Natural killer cell (primary cell): Measurements from ENCODE around the gene RIMBP2. TPM values are rescaled to one million over a fixed set of nuclear protein-coding genes. Genes with fewer than 3 reads are reported as not detected.
"Not testable (repeated sequence)": the region's sequence is repeated elsewhere in the genome, so short reads cannot be mapped to it uniquely, and the experiment has no call there.

ENCODE experiments used
- ATAC-seq, 3 donors: fragments of 150-1000 bp in 2 of 3; fragments of 200-7000 bp in 1 of 3; cut with Tn5 transposase; 1 replicate in 1 of 3; 2 replicates in 2 of 3; pipeline ENCODE4 v1.10.0; 2021; ENCODE audit warnings: mild to moderate bottlenecking in 2 of 3, moderate library complexity in 2 of 3
- DNase-seq, 2 donors: peaks; one replicate each; pipeline versions ENCODE4 v3.0.0 to v3.0.0-alpha.2; 2013 to 2021; ENCODE audit warnings: mixed read lengths in 1 of 2
- H3K27ac ChIP-seq: one replicate; pipeline ENCODE4 v1.5.1; 2013; ENCODE audit warnings: mild to moderate bottlenecking, low read length
- H3K27me3 ChIP-seq: one replicate; pipeline ENCODE4 v1.6.1; 2013; ENCODE audit warnings: low read length; ENCODE audit not compliant: control insufficient read depth, insufficient read depth
- H3K36me3 ChIP-seq: one replicate; pipeline ENCODE4 v1.6.1; 2013; ENCODE audit warnings: low read length; ENCODE audit not compliant: control insufficient read depth, insufficient read depth
- H3K4me1 ChIP-seq: one replicate; pipeline ENCODE4 v1.6.1; 2013; ENCODE audit warnings: low read length; ENCODE audit not compliant: control insufficient read depth, insufficient read depth
- H3K4me3 ChIP-seq: one replicate; pipeline ENCODE4 v1.5.1; 2013; ENCODE audit warnings: low read length
- H3K9me3 ChIP-seq: one replicate; pipeline ENCODE4 v1.6.1; 2013; ENCODE audit warnings: low read length; ENCODE audit not compliant: control insufficient read depth, insufficient read depth
- H3K27ac Mint-ChIP-seq, 2 donors: one replicate each; pipeline ENCODE4 v1.8.0; 2022; ENCODE audit warnings: mild to moderate bottlenecking in 2 of 2, mixed read lengths in 2 of 2, moderate library complexity in 1 of 2
- H3K27me3 Mint-ChIP-seq, 2 donors: one replicate each; pipeline ENCODE4 v1.8.0; 2022; ENCODE audit warnings: low read depth in 2 of 2, mixed read lengths in 2 of 2
- H3K36me3 Mint-ChIP-seq: one replicate; pipeline ENCODE4 v1.8.0; 2022; ENCODE audit warnings: mixed read lengths
- H3K4me1 Mint-ChIP-seq, 2 donors: one replicate each; pipeline ENCODE4 v1.8.0; 2022; ENCODE audit warnings: mixed read lengths in 2 of 2
- H3K4me3 Mint-ChIP-seq: one replicate; pipeline ENCODE4 v1.8.0; 2022; ENCODE audit warnings: mild to moderate bottlenecking, moderate library complexity, mixed read lengths
- H3K9me3 Mint-ChIP-seq, 2 donors: one replicate each; pipeline ENCODE4 v1.8.0; 2022; ENCODE audit warnings: mixed read lengths in 2 of 2
- CTCF ChIP-seq: fragments of 200-600 bp; IDR thresholded peaks from one replicate; pipeline ENCODE4 v1.8.0; 2022; ENCODE audit warnings: antibody characterized with exemption
- WGBS: methylation state at CpG from one replicate; pipeline ENCODE4 v1.1.7; 2013; ENCODE audit warnings: missing lambda C conversion rate; ENCODE audit not compliant: insufficient coverage; 5-methylcytosine and 5-hydroxymethylcytosine counted together
- intact Hi-C: fragments of 100-400 bp; cut with micrococcal nuclease; formaldehyde crosslinking; loops from one replicate; pipeline ENCODE4 v1.14.2; 2022
- total RNA-seq, 4 donors: library from RNA; stranded (reverse); fragments of 120-200 nt in 1 of 4; gene quantifications; one replicate each; pipeline versions ENCODE4 v1.2.3 to v1.2.4, GENCODE V29; 2013 to 2022

RIMBP2 gene
- total RNA-seq, 3 donors from 2014 or later (not counting 1 experiment from before 2014, with no cell fraction given), result not detected

- H3K4me1 Mint-ChIP-seq, result no peaks in the 10 kb centered on the region
These were observed 26.0 kb upstream of the RIMBP2 start for GRCh38 chr12:130742112-130742511.

GRCh38 chr12:130739571-130739970 is 23.5 kb upstream of the RIMBP2 start:
- intact Hi-C loops, result no loop called here
- no peak overlapping the region for H3K27ac Mint-ChIP-seq
- no peak for TF ChIP-seq CTCF
- H3K36me3 ChIP-seq, result no peaks in the 10 kb centered on the region
- H3K9me3 ChIP-seq, result peaks cover 3% of the 10 kb centered on the region
- WGBS, result 79% methylated on average over 10 of the region's 10 CpGs
- no peak overlapping the region for H3K4me3 ChIP-seq
- H3K27me3 Mint-ChIP-seq, result peaks cover 12 to 37% of the 10 kb centered on the region in 2 donors
- H3K4me1 ChIP-seq, result no peaks in the 10 kb centered on the region
- H3K36me3 Mint-ChIP-seq, result no peaks in the 10 kb centered on the region
- ATAC-seq (no peak), DNase-seq (no peak)
- no peak overlapping the region for H3K27ac ChIP-seq
- H3K4me3 Mint-ChIP-seq, result no peak overlapping the region
- H3K4me1 Mint-ChIP-seq, result no peaks in the 10 kb centered on the region
- no peaks in the 10 kb centered on the region for H3K27me3 ChIP-seq
- H3K9me3 Mint-ChIP-seq, result peaks cover 0 to 4% of the 10 kb centered on the region in 2 donors

More at GRCh38 chr12:130742112-130742511, 26.0 kb upstream of the RIMBP2 start:
- no peak overlapping the region for H3K27ac ChIP-seq
- Mint-ChIP-seq H3K27ac (no peak overlapping the region), H3K9me3 (peaks cover 0 to 4% of the 10 kb centered on the region in 2 donors), H3K36me3 (no peaks in the 10 kb centered on the region), H3K27me3 (peaks cover 10 to 31% of the 10 kb centered on the region in 2 donors), H3K4me3 (no peak overlapping the region)
- intact Hi-C loops, result loop anchor here (5.0 kb wide), 1 partner anchor 695 kb away; no protein-coding TSS in a partner anchor
- peaks cover 3% of the 10 kb centered on the region for H3K9me3 ChIP-seq
- no peak for TF ChIP-seq CTCF
- DNase-seq (no peak), ATAC-seq (no peak)
- H3K4me1 ChIP-seq, result no peaks in the 10 kb centered on the region
- WGBS, result 84% methylated on average over 12 of the region's 12 CpGs
- H3K27me3 ChIP-seq, result no peaks in the 10 kb centered on the region
- no peak overlapping the region for H3K4me3 ChIP-seq
- no peaks in the 10 kb centered on the region for H3K36me3 ChIP-seq

- H3K27ac ChIP-seq, intact Hi-C loops, ATAC-seq, H3K36me3 Mint-ChIP-seq, DNase-seq, H3K36me3 ChIP-seq, H3K4me3 ChIP-seq, H3K9me3 Mint-ChIP-seq, H3K4me3 Mint-ChIP-seq, H3K27me3 ChIP-seq, H3K4me1 ChIP-seq, H3K27ac Mint-ChIP-seq, H3K9me3 ChIP-seq, H3K4me1 Mint-ChIP-seq: not testable (repeated sequence)
- 100% methylated on average over 3 of the region's 4 CpGs for WGBS
- peaks cover 12 to 37% of the 10 kb centered on the region in 2 donors for H3K27me3 Mint-ChIP-seq
These were observed 22.3 kb upstream of the RIMBP2 start for GRCh38 chr12:130738403-130738802.

GRCh38 chr12:130737731-130738130 is 21.6 kb upstream of the RIMBP2 start:
- intact Hi-C loops, result no loop called here
- peaks cover 3% of the 10 kb centered on the region for H3K9me3 ChIP-seq
- no peak overlapping the region for H3K4me3 ChIP-seq
- WGBS, result 56% methylated on average over 13 of the region's 14 CpGs
- ATAC-seq (no peak), DNase-seq (no peak)
- Mint-ChIP-seq H3K9me3 (no peaks in the 10 kb centered on the region), H3K4me3 (no peak overlapping the region), H3K27me3 (peaks cover 12 to 37% of the 10 kb centered on the region in 2 donors), H3K27ac (no peak overlapping the region), H3K36me3 (no peaks in the 10 kb centered on the region), H3K4me1 (no peaks in the 10 kb centered on the region)
- H3K36me3 ChIP-seq, result no peaks in the 10 kb centered on the region
- no peaks in the 10 kb centered on the region for H3K27me3 ChIP-seq
- H3K4me1 ChIP-seq, result no peaks in the 10 kb centered on the region
- no peak overlapping the region for H3K27ac ChIP-seq
- no peak for TF ChIP-seq CTCF
